Cardiac atrium fibroblast (primary cell): ENCODE measurements around the gene GNPDA1. TPM values are rescaled to one million over a fixed set of nuclear protein-coding genes. Genes with fewer than 3 reads are reported as not detected.

Experiments
- total RNA-seq: library from RNA; depleted of rRNA; stranded (reverse); fragments of >200 nt; gene quantifications from 2 replicates; pipeline ENCODE4 v1.2.3, GENCODE V29; 2015

The GNPDA1 gene
- 29.2 and 52.2 TPM in 2 replicates for total RNA-seq

DNA sequence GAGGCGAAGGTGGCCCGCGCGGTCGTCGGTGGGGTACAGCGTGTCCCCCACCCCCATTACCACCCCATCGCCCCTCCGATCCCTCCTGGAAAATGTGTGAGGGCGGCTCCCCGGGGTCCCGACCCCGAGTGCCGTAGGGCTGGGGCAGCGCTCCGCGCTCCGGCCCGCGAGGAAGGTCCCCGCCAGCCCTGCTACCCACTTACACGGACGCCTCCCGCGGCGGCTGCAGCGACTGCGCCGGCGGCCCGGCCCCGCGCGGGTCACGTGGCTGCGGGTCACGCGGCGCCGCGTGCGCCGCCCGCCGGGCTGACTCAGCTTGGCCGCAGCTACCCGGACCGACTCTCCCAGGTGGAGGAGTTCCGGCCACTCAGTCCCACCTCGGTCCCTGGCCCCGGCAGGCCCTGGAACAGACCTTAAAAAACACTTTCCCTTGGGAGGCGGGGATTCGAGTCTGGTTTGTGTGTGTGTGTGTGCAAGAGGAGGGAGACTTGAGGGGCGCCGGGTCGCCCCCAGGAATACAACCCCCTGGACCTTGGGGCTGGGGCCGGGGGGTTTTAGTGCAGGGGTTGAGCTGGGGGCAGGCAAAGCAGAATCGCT is at the start of gene GNPDA1:
Gene GNPDA1 (minus strand): TSS at position 236 of the 597 bp plus-strand sequence. CDS start 992 bp downstream, outside the sequence.

DNA sequence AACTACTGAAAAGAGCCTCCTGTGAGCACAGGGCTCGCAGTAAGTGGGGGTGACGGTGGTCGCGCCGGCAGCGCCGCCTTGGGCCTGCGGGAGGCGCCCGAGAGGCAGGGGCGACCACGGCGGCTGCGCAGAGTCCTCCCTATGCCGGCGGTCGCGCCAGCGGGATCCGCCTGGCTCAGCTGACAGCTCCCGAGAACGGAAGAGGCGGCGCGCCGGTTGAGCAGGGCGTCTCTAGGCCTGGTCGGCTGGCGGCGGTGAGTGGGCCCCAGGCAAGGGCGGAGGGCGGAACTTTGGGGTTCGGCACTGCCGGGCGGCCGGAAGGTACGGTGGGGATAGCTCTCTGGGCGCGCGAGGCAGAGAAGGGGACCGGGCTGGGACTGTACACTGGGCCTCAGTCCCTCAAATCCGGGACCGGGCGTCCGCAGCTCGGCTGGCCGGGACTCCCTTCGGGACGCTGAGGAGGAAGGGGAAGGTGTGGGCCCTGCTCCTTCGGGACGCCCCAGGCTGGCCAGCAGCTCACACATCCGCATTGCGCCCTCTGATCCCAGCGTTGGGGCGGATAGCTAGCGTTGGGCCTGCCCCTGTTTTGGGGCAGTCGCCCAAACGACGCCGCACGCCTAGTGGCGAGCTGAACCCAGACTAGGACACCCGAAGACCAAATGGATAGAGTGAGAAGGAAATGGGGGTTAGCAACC is 43.8 kb downstream of the GNPDA1 start, which contains the start of gene RNF14:
Gene RNF14 (plus strand): TSS at position 192 of the 695 bp plus-strand sequence. CDS start 4,484 bp downstream, outside the sequence.

DNA sequence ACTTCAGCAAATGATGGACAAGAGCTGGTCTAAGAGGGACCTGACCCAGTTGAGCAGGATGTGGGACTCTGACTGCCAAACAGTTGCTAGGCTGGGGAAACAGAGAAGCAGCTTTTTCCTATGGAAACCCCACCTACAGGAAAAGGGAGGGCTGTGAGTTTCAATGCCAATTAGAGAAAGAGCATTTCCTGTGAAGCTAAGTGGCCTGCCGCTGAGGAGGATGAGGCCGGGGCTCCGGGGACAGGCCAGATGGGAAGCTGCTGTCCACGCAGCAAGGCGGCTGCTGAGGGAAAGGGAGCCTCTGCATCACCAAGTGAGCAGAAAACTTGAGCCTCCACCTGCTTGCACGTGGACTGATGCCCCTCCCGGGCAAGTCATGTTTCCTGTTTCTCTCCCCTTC is 54.7 kb downstream of the GNPDA1 start, which contains the start of gene PCDH12:
Gene PCDH12 (minus strand): TSS at position 90 of the 400 bp plus-strand sequence. CDS start 351 bp downstream, outside the sequence.

Other genes starting within 250 kb of the GNPDA1 start
- gene PCDH1, start 134.6 kb downstream of the GNPDA1 start, total RNA-seq = 14.8 and 18.3 TPM in 2 replicates
- gene DELE1, start 89.2 kb downstream of the GNPDA1 start, total RNA-seq = 46.5 and 66.8 TPM in 2 replicates
- gene PCDH12, start 54.8 kb downstream of the GNPDA1 start, total RNA-seq = 4.3 and 9.2 TPM in 2 replicates
- gene RNF14, start 43.9 kb downstream of the GNPDA1 start, total RNA-seq = 46.2 and 49.4 TPM in 2 replicates
- gene NDFIP1, start 95.8 kb upstream of the GNPDA1 start, total RNA-seq = 64.3 and 68.2 TPM in 2 replicates